K562 (cell line): Measurements from ENCODE around the gene MYMX.

Experiments used
- ARID2 ChIP-seq: fragments of 450-650 bp; IDR thresholded peaks from 2 replicates; pipeline ENCODE4 v1.6.1; 2017; ENCODE audit warnings: antibody characterized with exemption, mild to moderate bottlenecking
- ATF7 ChIP-seq: fragments of 450-650 bp; IDR thresholded peaks from 2 replicates; pipeline ENCODE4 v1.7.1; 2014; ENCODE audit warnings: mild to moderate bottlenecking, moderate library complexity
- CEBPB ChIP-seq: fragments of 450-650 bp; IDR thresholded peaks from 2 replicates; pipeline ENCODE4 v1.6.1; 2016; ENCODE audit warnings: missing genetic modification characterization, missing compliant biosample characterization
- EHMT2 ChIP-seq: fragments of 450-650 bp; IDR thresholded peaks from 2 replicates; pipeline ENCODE4 v1.6.1; 2018; ENCODE audit warnings: antibody characterized with exemption
- EZH2 ChIP-seq: IDR thresholded peaks from 2 replicates; pipeline ENCODE4 v1.6.1; 2012; ENCODE audit warnings: low read depth, mild to moderate bottlenecking, inconsistent platforms, low read length, borderline replicate concordance
- MTF1 ChIP-seq: fragments of 250-450 bp; sonication (Bioruptor Pico); IDR thresholded peaks from 2 replicates; pipeline ENCODE4 v1.9.0; 2021; ENCODE audit warnings: moderate library complexity, mild to moderate bottlenecking, inconsistent platforms, borderline replicate concordance
- RB1 ChIP-seq: fragments of 450-650 bp; IDR thresholded peaks from 2 replicates; pipeline ENCODE4 v1.6.1; 2017; ENCODE audit warnings: low read depth, mild to moderate bottlenecking
- RBM39 ChIP-seq: fragments of 200-400 bp; formaldehyde crosslinking; optimal IDR thresholded peaks from 2 replicates; pipeline ENCODE3; 2018; ENCODE audit warnings: low read depth, low read length
- ZFP36 ChIP-seq: fragments of 150-350 bp; IDR thresholded peaks from 2 replicates; pipeline ENCODE4 v1.6.1; 2018; ENCODE audit warnings: low read length, low read depth; ENCODE audit not compliant: partially characterized antibody
- TF ChIP-seq, protein P1 (sequence below): sonication (generic); formaldehyde crosslinking; IDR thresholded peaks from 2 replicates; pipeline ENCODE4 v1.8.1; 2023; ENCODE audit warnings: mild to moderate bottlenecking, missing genetic modification reagents
- TF ChIP-seq, protein P2 (sequence below): sonication (generic); formaldehyde crosslinking; IDR thresholded peaks from 2 replicates; pipeline ENCODE4 v1.8.1; 2023; ENCODE audit warnings: mild to moderate bottlenecking, missing genetic modification reagents
- TF ChIP-seq, protein P3 (sequence below), 2 experiments: fragments of 450-650 bp; formaldehyde crosslinking in 1 of 2; IDR thresholded peaks; 2 replicates each; pipeline versions ENCODE4 v1.4.0 to v1.6.1; 2014 to 2020; ENCODE audit warnings: mild to moderate bottlenecking in 2 of 2, borderline replicate concordance in 1 of 2, low read depth in 1 of 2
- TF ChIP-seq, protein P4 (sequence below), 3 experiments: IDR thresholded peaks in 2 of 3; conservative IDR thresholded peaks in 1 of 3; 2 replicates each; pipeline ENCODE4 v1.5.1; 2011 to 2012; ENCODE audit warnings: low read length in 3 of 3, mild to moderate bottlenecking in 3 of 3, control low read depth in 2 of 3, improper control_type of control experiment in 1 of 3, inconsistent platforms in 1 of 3, low read depth in 1 of 3, mixed read lengths in 1 of 3, moderate library complexity in 1 of 3; ENCODE audit not compliant: insufficient read depth in 2 of 3

DNA sequence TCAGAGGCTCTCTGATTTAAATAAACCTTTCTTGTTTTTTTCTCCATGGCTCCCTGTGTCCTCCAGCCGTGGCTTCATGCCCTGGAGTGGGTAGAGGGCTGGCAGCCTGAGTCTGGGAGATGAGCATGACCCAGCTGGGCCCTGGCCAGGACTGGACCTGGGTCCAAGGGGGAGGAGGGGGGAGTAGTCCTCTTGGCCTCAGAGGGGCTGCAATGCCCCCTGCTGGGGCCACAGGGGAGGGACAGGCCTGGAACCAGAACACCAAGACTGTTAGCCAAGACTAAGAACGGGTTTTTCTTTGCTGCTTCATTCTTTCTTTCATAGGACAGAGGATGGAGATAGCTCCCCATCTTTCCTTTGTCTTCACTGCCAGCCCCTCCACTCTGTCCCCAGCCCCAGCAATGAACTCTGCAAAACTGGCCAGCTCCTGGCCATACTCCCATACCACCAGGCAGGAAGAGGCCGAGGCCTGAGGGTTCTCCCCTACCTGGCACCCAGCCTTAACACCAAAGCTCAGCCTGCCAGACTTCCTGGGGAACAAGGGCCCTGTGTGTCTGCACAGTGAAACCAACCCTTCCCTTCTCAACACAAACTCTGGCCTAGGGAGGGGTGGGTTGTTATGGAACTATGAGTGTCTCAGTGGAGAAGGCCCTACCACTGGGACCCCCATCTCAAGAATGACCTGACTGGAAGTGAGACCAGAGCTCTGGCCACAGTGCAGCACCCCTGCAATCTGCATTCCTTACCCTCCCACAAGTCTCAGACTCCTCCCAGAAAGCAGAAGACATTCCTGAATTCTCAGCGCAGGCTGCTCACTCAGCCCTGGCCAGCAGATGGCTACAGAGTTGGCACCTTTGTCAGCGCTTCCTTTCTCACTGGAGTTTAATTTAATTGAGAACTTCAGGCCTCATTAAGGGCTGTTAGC lies 17.6 kb downstream of the MYMX start:
- TF ChIP-seq MTF1, result 0 out of 2 replicates have a peak, but pooled peaks have one; percentile 12
- TF ChIP-seq, protein P1, sequence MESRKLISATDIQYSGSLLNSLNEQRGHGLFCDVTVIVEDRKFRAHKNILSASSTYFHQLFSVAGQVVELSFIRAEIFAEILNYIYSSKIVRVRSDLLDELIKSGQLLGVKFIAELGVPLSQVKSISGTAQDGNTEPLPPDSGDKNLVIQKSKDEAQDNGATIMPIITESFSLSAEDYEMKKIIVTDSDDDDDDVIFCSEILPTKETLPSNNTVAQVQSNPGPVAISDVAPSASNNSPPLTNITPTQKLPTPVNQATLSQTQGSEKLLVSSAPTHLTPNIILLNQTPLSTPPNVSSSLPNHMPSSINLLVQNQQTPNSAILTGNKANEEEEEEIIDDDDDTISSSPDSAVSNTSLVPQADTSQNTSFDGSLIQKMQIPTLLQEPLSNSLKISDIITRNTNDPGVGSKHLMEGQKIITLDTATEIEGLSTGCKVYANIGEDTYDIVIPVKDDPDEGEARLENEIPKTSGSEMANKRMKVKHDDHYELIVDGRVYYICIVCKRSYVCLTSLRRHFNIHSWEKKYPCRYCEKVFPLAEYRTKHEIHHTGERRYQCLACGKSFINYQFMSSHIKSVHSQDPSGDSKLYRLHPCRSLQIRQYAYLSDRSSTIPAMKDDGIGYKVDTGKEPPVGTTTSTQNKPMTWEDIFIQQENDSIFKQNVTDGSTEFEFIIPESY (CRISPR knock-in tag), result no peak
- TF ChIP-seq, protein P2, sequence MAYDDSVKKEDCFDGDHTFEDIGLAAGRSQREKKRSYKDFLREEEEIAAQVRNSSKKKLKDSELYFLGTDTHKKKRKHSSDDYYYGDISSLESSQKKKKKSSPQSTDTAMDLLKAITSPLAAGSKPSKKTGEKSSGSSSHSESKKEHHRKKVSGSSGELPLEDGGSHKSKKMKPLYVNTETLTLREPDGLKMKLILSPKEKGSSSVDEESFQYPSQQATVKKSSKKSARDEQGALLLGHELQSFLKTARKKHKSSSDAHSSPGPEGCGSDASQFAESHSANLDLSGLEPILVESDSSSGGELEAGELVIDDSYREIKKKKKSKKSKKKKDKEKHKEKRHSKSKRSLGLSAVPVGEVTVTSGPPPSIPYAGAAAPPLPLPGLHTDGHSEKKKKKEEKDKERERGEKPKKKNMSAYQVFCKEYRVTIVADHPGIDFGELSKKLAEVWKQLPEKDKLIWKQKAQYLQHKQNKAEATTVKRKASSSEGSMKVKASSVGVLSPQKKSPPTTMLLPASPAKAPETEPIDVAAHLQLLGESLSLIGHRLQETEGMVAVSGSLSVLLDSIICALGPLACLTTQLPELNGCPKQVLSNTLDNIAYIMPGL (CRISPR knock-in tag), result no peak
- TF ChIP-seq RBM39, result peak; percentile 53
- TF ChIP-seq EZH2, result no peak
- TF ChIP-seq, protein P3, sequence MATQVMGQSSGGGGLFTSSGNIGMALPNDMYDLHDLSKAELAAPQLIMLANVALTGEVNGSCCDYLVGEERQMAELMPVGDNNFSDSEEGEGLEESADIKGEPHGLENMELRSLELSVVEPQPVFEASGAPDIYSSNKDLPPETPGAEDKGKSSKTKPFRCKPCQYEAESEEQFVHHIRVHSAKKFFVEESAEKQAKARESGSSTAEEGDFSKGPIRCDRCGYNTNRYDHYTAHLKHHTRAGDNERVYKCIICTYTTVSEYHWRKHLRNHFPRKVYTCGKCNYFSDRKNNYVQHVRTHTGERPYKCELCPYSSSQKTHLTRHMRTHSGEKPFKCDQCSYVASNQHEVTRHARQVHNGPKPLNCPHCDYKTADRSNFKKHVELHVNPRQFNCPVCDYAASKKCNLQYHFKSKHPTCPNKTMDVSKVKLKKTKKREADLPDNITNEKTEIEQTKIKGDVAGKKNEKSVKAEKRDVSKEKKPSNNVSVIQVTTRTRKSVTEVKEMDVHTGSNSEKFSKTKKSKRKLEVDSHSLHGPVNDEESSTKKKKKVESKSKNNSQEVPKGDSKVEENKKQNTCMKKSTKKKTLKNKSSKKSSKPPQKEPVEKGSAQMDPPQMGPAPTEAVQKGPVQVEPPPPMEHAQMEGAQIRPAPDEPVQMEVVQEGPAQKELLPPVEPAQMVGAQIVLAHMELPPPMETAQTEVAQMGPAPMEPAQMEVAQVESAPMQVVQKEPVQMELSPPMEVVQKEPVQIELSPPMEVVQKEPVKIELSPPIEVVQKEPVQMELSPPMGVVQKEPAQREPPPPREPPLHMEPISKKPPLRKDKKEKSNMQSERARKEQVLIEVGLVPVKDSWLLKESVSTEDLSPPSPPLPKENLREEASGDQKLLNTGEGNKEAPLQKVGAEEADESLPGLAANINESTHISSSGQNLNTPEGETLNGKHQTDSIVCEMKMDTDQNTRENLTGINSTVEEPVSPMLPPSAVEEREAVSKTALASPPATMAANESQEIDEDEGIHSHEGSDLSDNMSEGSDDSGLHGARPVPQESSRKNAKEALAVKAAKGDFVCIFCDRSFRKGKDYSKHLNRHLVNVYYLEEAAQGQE (IDR thresholded peaks at IDR 0.05; ENCODE audit: borderline replicate concordance), result peak; percentile 93
- TF ChIP-seq, protein P3 (CRISPR knock-in tag; IDR thresholded peaks at IDR 0.05; ENCODE audit: low read depth), result no peak
- TF ChIP-seq CEBPB (tag), result no peak
- peak; percentile 97 for TF ChIP-seq ARID2
- peak; percentile 51; the same call in 1 of the 2 replicates for TF ChIP-seq RB1
- TF ChIP-seq, protein P4, sequence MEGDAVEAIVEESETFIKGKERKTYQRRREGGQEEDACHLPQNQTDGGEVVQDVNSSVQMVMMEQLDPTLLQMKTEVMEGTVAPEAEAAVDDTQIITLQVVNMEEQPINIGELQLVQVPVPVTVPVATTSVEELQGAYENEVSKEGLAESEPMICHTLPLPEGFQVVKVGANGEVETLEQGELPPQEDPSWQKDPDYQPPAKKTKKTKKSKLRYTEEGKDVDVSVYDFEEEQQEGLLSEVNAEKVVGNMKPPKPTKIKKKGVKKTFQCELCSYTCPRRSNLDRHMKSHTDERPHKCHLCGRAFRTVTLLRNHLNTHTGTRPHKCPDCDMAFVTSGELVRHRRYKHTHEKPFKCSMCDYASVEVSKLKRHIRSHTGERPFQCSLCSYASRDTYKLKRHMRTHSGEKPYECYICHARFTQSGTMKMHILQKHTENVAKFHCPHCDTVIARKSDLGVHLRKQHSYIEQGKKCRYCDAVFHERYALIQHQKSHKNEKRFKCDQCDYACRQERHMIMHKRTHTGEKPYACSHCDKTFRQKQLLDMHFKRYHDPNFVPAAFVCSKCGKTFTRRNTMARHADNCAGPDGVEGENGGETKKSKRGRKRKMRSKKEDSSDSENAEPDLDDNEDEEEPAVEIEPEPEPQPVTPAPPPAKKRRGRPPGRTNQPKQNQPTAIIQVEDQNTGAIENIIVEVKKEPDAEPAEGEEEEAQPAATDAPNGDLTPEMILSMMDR (IDR thresholded peaks at IDR 0.05 in 2 of 3, conservative IDR thresholded peaks at IDR 0.05 in 1 of 3; ENCODE audit: insufficient read depth in 2 of 3, low read depth in 1 of 3, low read length in 3 of 3), result peak; percentile 95 to 96 (median 95)
- no peak for TF ChIP-seq ZFP36
- TF ChIP-seq EHMT2, result no peak
- TF ChIP-seq ATF7, result no peak
